Neural progenitor cell (in vitro differentiated cells): ENCODE data around the gene BSN.

ENCODE experiments used
- EZH2phosphoT487 ChIP-seq: fragments of 200-600 bp; sonication (generic); IDR thresholded peaks from 2 replicates; pipeline ENCODE4 v1.6.1; 2017; ENCODE audit warnings: antibody characterized with exemption
- TF ChIP-seq, protein P1 (sequence below): fragments of 200-600 bp; sonication (generic); IDR thresholded peaks from 2 replicates; pipeline ENCODE4 v1.5.1; 2017; ENCODE audit warnings: antibody characterized with exemption, mild to moderate bottlenecking

DNA sequence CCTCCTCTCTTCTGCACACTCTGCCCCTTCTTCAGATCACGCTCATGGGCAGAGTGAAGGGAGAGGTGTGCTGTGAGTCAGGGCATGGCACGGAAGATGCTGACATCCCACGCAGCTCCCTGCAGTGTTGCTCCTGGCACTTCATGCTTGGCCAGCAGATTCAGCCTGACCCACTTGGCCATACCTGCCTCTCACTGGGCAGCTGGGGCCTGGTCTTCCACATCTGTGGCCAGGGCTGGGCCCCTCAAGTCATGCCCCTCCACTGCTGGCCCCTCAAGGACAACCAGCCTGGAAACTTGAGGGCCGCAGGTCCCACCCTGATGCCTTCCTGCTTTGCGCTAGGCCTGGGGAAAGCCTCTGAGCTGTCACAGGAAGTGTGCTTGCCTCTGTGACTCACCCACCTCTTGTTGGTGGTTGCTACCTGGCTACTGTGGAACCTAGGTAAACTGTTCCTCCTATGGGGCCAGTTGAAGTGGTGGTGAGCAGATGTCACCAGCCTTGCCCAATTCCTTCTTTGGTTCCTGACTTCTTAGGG lies 48.7 kb downstream of the BSN start:
- TF ChIP-seq, protein P1, sequence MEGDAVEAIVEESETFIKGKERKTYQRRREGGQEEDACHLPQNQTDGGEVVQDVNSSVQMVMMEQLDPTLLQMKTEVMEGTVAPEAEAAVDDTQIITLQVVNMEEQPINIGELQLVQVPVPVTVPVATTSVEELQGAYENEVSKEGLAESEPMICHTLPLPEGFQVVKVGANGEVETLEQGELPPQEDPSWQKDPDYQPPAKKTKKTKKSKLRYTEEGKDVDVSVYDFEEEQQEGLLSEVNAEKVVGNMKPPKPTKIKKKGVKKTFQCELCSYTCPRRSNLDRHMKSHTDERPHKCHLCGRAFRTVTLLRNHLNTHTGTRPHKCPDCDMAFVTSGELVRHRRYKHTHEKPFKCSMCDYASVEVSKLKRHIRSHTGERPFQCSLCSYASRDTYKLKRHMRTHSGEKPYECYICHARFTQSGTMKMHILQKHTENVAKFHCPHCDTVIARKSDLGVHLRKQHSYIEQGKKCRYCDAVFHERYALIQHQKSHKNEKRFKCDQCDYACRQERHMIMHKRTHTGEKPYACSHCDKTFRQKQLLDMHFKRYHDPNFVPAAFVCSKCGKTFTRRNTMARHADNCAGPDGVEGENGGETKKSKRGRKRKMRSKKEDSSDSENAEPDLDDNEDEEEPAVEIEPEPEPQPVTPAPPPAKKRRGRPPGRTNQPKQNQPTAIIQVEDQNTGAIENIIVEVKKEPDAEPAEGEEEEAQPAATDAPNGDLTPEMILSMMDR = no peak
- TF ChIP-seq EZH2phosphoT487 = no peak
